ENCODE data around the gene HIP1R.
A peak's percentile ranks its signal among the peaks of the same experiment; 100 is the strongest.
"Not testable (repeated sequence)": the region's sequence is repeated elsewhere in the genome, so short reads cannot be mapped to it uniquely, and the experiment has no call there.

Gene HIP1R

GRCh38 chr12:122894193-122895121 lies 59.2 kb downstream of the HIP1R start:
- peak; percentile 89 for DNase-seq (ENCODE audit: low spot score)

DNA sequence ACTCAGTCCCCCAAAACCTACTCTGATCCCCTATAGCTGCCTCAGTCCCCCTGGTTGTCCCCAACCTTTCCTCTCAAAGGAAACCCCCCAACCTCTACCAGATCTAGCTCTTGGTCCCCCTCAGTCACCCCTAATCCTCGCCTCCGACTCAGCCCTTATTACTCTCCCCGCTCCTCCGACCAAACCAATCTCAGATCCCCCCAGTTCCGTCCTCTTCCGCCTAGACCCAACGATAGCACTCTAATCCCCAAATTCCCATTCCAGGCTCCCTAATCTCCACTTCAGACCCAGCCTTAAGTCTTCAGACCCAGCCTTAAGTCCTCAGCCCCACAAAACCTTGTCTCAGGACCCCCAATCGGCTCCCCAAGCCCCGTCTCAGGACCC lies 60.1 kb downstream of the HIP1R start:
- no peak for DNase-seq (ENCODE audit: low spot score)

- DNase-seq (ENCODE audit: low spot score) = peak; percentile 89
Measured at GRCh38 chr12:122895704-122896636, 60.7 kb downstream of the HIP1R start, which contains the start of gene VPS37B. Gene VPS37B, minus strand, starts transcription at chr12:122896124. Its CDS starts 62 bp downstream, at chr12:122896062.

DNA sequence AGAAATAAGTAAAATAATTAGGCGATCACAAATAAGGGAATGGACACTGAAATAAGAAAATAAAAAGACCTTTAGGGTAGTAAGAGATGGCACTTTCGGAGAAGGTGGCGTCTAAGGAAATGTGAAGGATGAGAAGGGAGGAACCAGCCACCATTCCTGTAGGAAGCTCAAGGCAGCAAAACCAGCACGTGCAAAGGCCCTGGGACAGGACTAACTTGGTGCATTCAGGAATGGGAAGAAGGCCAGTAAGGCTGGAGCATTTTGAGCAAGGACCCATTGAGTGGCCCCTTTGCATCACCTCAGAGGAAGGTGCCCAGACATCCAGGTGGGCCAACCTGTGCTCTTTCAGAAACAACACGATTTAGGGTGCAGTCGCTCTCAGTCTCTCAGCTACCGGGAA lies 61.4 kb downstream of the HIP1R start:
- DNase-seq (ENCODE audit: low spot score) = no peak

- DNase-seq (ENCODE audit: low spot score) = no peak
Measured at GRCh38 chr12:122899887-122900286, 64.6 kb downstream of the HIP1R start.

GRCh38 chr12:122902854-122903692 lies 67.8 kb downstream of the HIP1R start:
- DNase-seq (ENCODE audit: low spot score) = no peak

DNA sequence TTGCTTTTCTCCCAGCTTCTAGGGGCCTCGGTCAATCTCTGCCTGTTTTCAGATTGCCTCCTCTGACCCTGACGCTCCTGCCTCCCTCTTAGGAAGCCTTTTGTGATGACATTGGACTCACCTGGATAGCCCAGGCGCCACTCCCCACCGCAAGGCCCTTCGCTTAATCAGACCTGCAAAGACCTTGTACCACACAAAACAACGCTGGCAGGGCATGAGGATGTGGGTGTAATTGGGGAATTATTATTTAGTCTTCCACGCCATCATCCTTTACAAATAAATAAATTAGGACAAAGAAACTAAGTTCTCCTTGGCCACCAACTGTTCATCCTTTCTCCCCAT lies 68.4 kb downstream of the HIP1R start:
- DNase-seq (ENCODE audit: low spot score) = no peak

DNA sequence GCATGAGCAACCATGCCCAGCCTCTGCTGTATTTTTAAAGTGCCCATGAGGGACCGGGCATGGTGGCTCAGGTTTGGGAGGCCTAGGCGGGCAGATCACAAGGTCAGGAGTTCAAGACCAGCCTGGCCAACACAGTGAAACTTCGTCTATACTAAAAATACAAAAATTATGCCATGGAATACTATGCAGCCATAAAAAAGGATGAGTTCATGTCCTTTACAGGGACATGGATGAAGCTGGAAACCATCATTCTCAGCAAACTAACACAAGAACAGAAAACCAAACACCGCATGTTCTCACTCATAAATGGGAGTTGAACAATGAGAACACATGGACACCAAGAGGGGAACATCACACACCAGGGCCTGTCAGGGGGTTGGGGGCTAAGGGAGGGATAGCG lies 70.0 kb downstream of the HIP1R start:
- not testable (repeated sequence) for DNase-seq (ENCODE audit: low spot score)

- no peak for DNase-seq (ENCODE audit: low spot score)
Measured at GRCh38 chr12:122908915-122909314, 73.7 kb downstream of the HIP1R start.

GRCh38 chr12:122909442-122910288 lies 74.4 kb downstream of the HIP1R start:
- DNase-seq (ENCODE audit: low spot score) = no peak

Measured in LoVo (cell line).